ENCODE measurements around the gene LRRC25. TPM values are rescaled to one million over a fixed set of nuclear protein-coding genes. Genes with fewer than 3 reads are reported as not detected.

The LRRC25 gene
- total and polyA plus RNA-seq, 10 of the 15 experiments (the other 5 are each of a cell fraction or from before 2014, with no cell fraction given): 0.38 to 2.9 (median 1.2) TPM

GRCh38 chr19:18388100-18388959, 9.1 kb downstream of the LRRC25 start (continued):
- TF ChIP-seq LARP7 (IDR thresholded peaks at IDR 0.05) (peak; percentile 85), RAD21 (IDR thresholded peaks at IDR 0.05; ENCODE audit: insufficient read depth, low read depth, low read length) (peak; percentile 72), RCOR1 (conservative IDR thresholded peaks at IDR 0.05; ENCODE audit: low read depth, low read length) (0 out of 2 replicates have a peak, but pooled peaks have one; percentile 20), BHLHE40 (IDR thresholded peaks at IDR 0.05; ENCODE audit: borderline replicate concordance in 1 of 2, low read depth in 2 of 2, low read length in 1 of 2) (peak; percentile 73 to 91; a peak in 3 of 4 replicates), SREBF2 (IDR thresholded peaks at IDR 0.05; ENCODE audit: low read length) (no peak), MLLT1 (IDR thresholded peaks at IDR 0.05) (no peak; the same call in 1 of the 2 replicates), MYC (IDR thresholded peaks at IDR 0.05; ENCODE audit: insufficient read depth, insufficient read length, insufficient replicate concordance, low read length, severe bottlenecking) (peak; percentile 65), BACH1 (IDR thresholded peaks at IDR 0.05; ENCODE audit: borderline replicate concordance) (peak; percentile 80), IRF3 (IDR thresholded peaks at IDR 0.05) (no peak), POLR2AphosphoS5 (IDR thresholded peaks at IDR 0.05; ENCODE audit: low read length) (no peak), HSF1 (IDR thresholded peaks at IDR 0.05; ENCODE audit: low read depth, low read length) (no peak), NBN (IDR thresholded peaks at IDR 0.05) (peak; percentile 18; the same call in 1 of the 2 replicates), SMARCA5 (IDR thresholded peaks at IDR 0.05) (peak; percentile 87; the same call in 1 of the 2 replicates), FOXM1 (IDR thresholded peaks at IDR 0.05; ENCODE audit: low read depth, low read length) (no peak), CBFB (IDR thresholded peaks at IDR 0.05; ENCODE audit: low read depth) (no peak), SUZ12 (IDR thresholded peaks at IDR 0.05; ENCODE audit: unreplicated experiment) (no peak), PRDM15 (CRISPR knock-in tag; IDR thresholded peaks at IDR 0.05) (no peak), ZBED1 (IDR thresholded peaks at IDR 0.05; ENCODE audit: borderline replicate concordance) (0 out of 2 replicates have a peak, but pooled peaks have one; percentile 36), NFXL1 (IDR thresholded peaks at IDR 0.05; ENCODE audit: borderline replicate concordance) (no peak), CEBPB (IDR thresholded peaks at IDR 0.05; ENCODE audit: borderline replicate concordance in 1 of 2, low read depth in 2 of 2, low read length in 2 of 2) (no peak), KAT2A (conservative IDR thresholded peaks at IDR 0.05; ENCODE audit: control insufficient read depth, low read depth, low read length) (no peak), RAD51 (IDR thresholded peaks at IDR 0.05) (no peak), HCFC1 (IDR thresholded peaks at IDR 0.05; ENCODE audit: low read length) (no peak; the same call in 1 of the 2 replicates)
